ENCODE results near the gene SYS1.

The SYS1 gene

DNA sequence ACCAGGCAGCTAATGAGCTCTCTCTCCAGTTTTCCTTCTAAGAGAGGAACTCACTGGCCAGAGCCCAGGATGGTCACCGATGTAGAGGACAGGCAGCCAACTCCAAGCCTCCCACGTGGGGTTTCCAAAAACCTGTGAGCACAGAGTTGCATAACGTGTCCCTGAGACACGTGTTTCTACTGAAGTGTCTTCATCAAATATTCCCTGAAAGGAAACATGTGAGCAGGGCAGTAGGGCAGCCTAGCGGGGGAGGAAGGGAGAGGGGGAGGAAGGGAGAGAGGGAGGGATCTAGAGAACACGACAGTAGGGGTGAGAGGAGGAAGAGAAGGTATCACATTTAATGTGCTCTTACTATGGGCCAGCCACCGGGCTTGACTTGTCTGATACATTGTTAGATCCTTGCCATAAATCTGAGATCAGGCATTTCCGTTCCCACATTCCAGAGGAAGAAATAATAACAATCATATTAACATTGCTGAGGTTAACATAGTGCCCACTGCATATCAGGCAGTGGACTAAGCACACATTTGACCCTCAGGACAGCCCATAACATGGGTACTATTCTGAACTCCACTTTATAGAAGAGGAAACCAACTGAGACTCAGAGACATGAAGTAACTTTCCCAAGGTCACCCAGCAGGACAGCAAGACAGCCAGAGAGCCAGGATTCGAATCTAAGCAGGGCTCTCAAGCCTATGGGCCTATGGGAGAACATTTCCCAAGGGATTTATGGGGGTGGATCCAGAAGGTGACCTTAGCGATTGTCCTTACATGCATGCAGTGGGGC is 4.5 kb upstream of the SYS1 start:
- no peak for DNase-seq

DNA sequence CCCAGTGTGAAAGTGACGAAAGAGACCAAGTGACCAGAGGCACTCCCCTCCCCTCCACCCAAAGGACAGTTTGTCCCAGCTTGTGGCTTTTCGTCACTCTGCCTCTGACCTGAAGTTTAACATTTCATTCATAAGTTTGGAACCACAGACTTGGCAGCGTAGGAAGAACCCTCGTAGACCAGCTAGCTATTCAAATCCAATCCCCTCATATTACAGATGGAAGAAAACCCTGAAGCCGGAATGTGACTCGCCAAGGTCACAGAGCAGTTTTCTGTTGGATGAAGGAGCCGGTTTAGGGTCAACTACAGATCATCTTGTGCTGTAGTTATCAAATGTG is 3.9 kb upstream of the SYS1 start:
- DNase-seq = no peak

DNA sequence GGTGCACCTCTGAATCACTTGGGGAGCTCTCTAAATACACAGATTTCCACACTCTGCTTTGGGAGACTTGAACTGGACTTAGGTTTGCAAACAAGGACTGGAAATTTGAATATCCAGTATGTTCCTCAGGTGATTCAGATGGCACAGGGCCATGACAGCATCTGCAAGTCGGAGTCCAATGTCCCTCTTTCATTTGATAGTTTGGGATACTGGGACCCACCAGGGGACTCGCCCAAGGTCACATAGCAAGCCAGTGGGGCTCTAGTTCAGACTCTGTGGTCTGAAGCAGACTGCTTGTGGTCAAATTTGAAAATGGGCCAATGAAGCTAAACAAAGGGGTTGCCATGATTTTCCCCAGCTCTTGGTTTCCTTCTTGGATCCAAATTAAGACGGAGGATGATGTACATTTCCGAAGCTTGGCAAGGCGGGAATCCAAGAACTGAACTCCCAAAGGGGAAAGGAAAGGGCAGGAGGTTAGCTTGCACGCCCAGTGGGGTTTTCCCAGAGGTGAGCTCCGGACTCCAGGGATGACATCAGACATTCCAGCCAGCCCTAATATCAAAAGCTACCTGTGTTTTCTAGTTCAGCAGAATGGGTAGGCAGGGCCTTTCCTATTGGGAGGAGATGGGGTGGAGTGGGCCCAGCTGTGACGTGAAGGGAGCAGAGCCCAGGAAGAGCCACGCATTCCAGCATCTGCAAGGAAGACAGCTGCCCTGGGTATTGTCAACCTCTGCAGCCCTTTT is 3.4 kb upstream of the SYS1 start:
- DNase-seq = no peak

DNA sequence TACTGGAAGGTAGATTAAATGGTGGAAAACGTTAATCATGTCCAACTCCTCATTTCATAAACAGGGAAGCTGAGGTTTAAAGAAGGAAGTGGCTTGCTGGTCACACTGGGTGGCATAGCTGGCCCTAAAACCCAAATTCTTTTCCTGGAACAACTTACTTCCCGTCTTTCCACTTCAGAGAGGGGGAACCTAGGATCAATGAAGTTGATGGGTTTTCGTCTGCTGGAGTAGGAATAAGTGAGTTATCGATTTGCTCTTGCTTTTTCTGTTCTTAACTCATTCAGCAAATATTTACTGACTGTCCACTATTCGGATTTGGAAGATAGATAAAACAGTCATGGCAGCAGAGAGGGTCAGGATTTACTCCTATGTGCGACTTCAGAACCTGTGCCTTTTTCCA is 1.2 kb upstream of the SYS1 start:
- DNase-seq = no peak

DNA sequence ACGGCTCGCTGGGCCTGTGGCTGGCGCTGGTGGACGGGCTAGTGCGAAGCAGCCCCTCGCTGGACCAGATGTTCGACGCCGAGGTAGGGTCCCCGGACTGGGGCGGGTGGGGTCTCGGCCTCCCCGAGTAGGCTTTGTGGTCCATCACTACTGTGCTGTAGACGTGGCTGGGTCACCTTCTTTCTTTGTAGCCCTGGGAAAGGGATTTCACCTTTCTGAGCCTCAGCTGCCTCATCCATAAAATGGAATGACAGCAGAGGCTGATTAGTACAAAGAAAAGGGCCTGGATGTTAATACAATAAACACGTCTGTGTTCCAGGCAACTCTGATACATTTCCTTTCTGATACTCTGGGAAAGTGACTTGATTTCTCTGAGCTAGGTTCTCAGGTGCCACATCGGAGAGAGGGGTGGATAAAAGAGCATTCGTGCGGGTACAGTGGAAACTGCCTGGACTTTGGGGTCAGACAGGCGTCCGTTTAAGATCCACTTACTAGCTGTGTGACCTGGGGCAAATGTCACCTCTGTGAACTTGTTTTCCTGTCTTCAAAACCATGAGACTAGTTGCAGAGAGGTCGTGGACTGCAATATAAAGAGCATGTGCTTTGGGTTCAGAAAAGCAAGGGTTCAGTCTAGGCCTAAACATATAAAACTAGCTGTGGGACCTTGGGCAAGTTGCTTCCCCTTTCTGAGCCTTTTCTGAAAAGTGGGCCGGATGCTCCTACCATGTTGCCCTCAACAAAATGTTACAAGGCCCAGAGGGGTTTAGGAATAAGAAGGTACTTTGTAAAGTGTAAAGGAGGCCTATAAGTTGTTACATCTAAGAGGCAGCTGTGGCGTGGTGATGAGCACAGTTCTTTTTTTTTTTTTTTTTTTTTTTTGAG is 896 bp downstream of the SYS1 start:
- no peak for DNase-seq

DNA sequence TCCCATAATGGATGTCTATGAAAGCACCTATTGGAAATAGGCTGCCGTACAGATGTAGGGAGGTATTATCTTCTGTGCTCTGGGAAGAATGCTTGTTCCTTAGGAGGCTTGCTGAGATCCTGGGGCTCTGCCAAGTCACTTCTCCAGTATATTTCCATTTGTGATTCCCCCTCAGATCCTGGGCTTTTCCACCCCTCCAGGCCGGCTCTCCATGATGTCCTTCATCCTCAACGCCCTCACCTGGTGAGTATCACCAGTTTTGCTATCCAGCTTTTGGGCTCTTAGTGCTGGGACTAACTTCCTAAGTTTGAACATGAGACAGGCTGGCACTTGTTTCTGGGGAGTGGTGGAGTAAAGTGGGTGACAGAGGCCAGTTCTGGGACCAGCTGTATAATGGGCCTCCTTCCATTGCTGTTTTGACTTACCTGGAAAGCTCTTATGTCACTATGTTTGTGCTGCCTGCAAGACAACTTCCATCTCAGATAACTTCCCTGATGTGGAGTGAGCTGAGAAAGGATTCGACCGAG is 2.6 kb downstream of the SYS1 start:
- DNase-seq = no peak

GRCh38 chr20:45366192-45366591 is 3.2 kb downstream of the SYS1 start:
- DNase-seq = no peak

- no peak for DNase-seq
Measured at GRCh38 chr20:45366631-45367030, 3.7 kb downstream of the SYS1 start.

GRCh38 chr20:45367126-45367525 is 4.2 kb downstream of the SYS1 start:
- DNase-seq = no peak

- no peak for DNase-seq
Measured at GRCh38 chr20:45368221-45368980, 5.4 kb downstream of the SYS1 start.

GRCh38 chr20:45370571-45371160 is 7.7 kb downstream of the SYS1 start:
- no peak for DNase-seq

DNA sequence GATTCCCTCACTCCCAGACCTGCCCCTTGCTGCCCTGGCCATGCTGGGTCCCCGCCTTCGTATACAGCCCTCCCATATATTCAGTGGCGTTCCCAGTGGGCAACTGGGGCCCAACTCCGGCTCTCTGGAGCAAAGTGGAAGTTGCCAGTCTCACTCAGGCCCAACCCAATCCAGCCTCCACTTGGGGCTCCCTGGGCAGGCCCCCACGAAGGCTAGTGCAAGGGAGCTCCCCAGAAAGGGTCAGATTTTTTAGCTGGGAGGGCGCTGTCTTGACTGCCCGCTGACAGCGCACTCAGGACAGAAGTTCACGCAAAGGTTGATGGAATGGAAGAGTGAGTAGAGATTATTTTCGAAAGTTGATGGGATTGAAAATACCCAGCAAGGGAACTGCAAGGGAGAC is 9.3 kb downstream of the SYS1 start:
- no peak for DNase-seq

DNA sequence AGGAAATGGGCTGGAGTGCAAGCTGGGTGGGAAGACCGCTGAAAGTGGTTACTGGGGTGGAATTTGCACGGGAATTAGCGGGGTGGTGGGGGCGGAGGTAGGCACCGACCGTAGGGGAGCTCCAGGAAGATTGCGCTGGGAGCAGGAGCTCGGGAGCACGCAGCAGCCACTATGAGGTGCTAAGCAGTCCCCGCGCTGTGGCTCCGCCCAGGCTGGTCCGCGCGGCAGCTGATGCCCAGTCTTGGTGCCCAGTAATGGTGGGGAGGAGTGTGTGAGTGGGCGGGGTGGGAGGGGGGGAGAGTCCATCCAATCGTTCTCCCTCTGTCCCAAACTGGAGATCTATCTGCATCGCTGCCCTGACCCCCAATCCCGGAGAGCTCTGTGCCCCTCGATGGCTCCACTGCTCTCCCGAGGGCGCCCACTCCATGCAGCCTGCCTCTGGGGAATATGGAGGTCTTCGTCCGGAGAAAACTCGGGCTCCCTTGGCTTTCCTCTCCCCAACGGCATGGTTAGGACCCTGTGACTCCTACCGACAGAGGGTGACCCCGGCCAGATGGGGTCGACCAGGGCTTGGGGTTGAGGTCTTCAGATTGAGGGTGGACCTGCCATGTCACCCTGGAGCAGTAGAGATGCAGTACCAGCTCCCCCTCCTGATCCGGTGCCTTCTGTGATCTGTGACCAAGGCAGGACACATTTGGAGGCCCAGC is 9.8 kb downstream of the SYS1 start:
- DNase-seq = no peak

GRCh38 chr20:45373353-45374100 is 10.6 kb downstream of the SYS1 start:
- peak; percentile 72 for DNase-seq

DNA sequence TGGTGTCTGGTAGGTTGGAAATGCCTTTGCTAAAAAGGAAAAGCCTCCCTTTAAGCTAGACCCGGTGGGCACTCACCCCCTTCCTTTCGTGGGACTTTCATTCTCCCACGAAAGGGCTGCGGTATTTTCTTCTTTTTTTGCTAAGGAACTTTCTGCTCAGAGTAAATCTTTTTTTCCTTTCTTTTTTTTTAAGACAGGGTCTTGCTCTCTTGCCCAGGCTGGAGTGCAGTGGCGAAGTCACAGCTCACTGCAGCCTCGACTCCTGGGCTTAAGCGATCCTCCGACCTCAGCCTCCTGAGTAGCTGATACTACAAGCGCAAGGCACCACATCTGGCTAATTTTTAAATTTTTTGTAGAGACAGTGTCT is 11.1 kb downstream of the SYS1 start:
- DNase-seq = no peak

DNA sequence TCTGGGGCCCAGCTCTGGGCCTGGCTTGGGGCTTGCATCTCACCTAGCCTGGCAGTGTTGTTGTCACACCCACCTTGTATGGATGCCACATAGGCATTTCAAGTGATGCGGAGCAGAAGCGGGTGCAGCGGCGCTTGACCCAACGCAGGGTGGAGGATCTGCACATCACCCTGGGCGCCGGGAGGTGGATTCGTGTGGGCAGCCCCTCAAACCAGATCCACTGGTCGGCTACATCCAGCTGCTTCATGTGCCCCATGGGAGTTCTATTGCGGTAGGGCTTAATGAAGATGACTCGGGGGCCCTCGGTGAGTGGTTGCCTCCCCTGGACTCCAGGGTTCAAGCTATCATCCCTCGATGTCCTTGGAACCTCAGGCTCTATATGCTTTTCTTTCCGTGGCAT is 12.0 kb downstream of the SYS1 start:
- no peak for DNase-seq

DNA sequence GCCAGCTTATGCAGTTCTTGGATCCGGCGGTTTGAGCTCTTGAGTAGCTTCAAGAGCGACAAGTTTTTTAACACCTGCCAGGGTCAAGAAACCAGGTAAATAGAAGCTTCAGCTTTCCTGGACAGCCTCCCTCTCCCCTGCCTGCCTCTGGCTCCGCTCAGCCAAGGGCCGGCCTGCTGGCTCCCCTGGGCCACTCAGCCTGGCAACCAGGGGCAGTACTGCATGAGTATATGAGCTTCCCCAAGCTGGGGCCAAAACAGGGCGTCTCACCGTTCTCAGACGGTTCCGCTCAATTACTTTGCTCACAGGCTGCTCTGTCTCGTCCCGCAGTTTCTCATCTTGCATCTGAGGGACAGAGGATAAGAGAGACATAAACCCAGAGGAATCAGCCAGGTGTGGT is 14.3 kb downstream of the SYS1 start:
- no peak for DNase-seq

DNA sequence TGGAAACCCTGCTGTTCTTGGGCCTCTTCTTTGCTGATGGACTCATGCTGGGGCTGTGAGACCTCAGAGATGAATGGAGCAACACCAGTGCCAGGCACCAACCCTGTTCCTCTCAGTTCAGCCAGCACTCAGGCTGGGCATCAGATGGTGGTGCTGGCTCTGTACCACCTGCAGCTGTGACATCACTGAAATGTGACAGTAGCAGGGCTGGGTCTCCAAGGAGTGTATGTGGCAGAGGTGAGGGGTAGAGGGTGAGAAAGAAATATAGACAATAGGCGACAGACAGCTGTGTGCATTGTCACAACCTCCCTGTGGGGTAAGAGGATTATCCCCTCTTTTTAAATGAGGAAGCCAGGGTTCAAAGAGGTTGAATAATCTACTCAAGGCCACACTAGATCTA is 15.2 kb downstream of the SYS1 start, which contains the start of gene TP53TG5:
Gene TP53TG5 (minus strand): TSS at position 135 of the 400 bp plus-strand sequence. CDS start 89 bp downstream, at position 46.
- no peak for DNase-seq

DNA sequence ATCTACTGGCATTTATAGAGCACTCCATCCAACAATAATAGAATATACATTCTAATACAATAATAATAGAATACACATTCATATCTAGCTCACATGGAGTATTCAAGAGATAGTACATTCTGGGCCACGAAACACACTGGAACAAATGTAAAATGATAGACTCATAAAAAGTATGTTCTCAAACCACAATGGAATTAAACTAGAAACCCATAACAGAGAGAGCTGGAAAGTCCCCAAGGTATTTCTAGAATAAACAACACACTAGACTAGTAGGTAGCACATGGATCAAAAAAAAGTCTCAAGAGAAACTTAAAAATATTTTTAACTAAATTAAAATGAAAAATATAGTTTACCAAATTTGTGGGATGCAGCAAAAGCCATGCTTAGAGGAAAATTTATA is 24.3 kb downstream of the SYS1 start:
- DNase-seq = no peak

- no peak for DNase-seq
Measured at GRCh38 chr20:45390931-45391330, 28.0 kb downstream of the SYS1 start.

DNA sequence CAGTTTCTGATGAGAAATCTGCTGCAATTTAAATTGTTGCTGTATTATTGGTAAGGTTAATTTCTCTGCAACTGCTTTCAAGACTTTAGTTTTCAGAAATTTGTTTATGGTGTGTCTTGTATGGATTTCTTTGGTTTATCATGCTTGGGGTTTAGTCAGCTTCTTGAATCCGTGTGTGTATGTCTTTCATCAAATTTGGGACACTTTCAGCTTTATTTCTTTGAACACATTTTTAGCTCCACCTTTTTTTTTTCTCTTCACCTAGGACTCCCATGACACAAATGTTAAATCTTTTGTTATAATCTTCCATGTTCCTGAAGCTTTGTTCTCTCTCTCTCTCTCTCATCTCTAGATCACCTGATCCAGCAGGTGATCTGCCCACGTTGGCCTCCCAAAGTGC is 28.6 kb downstream of the SYS1 start:
- no peak for DNase-seq
